K562 (cell line): ENCODE data around the gene CIP2A. TPM values are rescaled to one million over a fixed set of nuclear protein-coding genes. Genes with fewer than 3 reads are reported as not detected.

Source experiments
- ATAC-seq: fragments of 200-7000 bp; cut with Tn5 transposase; 3 replicates; pipeline ENCODE4 v1.9.1; 2020; ENCODE audit warnings: moderate library complexity
- BruUV-seq: library from RNA; stranded (reverse); fragments of 400-500 nt; replicated peaks from 2 replicates; lab custom pipeline; 2021; lab: Mats Ljungman, UMichigan
- CTCF ChIA-PET: fragments of 300-600 bp; formaldehyde crosslinking; extraction: SDS; loops from one replicate; lab custom pipeline; 2021; ENCODE audit warnings: low intra/inter-chr PET ratio; lab: Yijun Ruan, JAX
- POLR2A ChIA-PET: fragments of 300-600, 350-650 bp; sonication (Branson Sonifier 250); formaldehyde crosslinking; extraction: SDS; loops from one replicate; lab custom pipeline; 2021; ENCODE audit warnings: antibody characterized with exemption, inconsistent platforms; lab: Yijun Ruan, JAX
- DNase-seq, 4 experiments: peaks; one replicate each; pipeline versions ENCODE4 v3.0.0 to v3.0.0-alpha.2; 2011 to 2018; ENCODE audit warnings: low spot score in 3 of 4, mixed read lengths in 3 of 4; ENCODE audit errors: extremely low read depth in 1 of 4
- FAIRE-seq: peaks from 2 replicates; lab custom pipeline; 2011; peaks lifted over from hg19 to GRCh38; lab: Jason Lieb, UNC
- H2AFZ ChIP-seq: 2 replicates; pipeline ENCODE4 v1.6.0; 2011; ENCODE audit warnings: low read depth, low read length, control low read depth, inconsistent platforms
- H3K27ac ChIP-seq: fragments of 200-600 bp; 3 replicates; pipeline ENCODE4 v1.8.0; 2011; ENCODE audit warnings: low read depth, mild to moderate bottlenecking, control low read depth, inconsistent platforms, low read length, moderate library complexity, mixed read lengths; ENCODE audit errors: extremely low read depth
- H3K27me3 ChIP-seq, 2 experiments: fragments of 300-600 bp in 1 of 2; 2 replicates in 1 of 2; 3 replicates in 1 of 2; pipeline versions ENCODE4 v1.6.0 to v1.8.0; 2011; ENCODE audit warnings: inconsistent platforms in 2 of 2, low read length in 2 of 2, mild to moderate bottlenecking in 1 of 2, mixed read lengths in 1 of 2, moderate library complexity in 1 of 2; ENCODE audit not compliant: control insufficient read depth in 2 of 2, insufficient read depth in 2 of 2
- H3K36me3 ChIP-seq: fragments of 300-600 bp; 3 replicates; pipeline ENCODE4 v1.8.0; 2011; ENCODE audit warnings: mild to moderate bottlenecking, low read length, inconsistent platforms; ENCODE audit not compliant: control insufficient read depth, insufficient read depth
- H3K4me1 ChIP-seq, 2 experiments: fragments of 200-600 bp in 1 of 2; replicated peaks in 1 of 2; 2 replicates in 1 of 2; 3 replicates in 1 of 2; pipeline versions ENCODE4 v1.5.1 to v1.8.0; 2011; ENCODE audit warnings: inconsistent platforms in 2 of 2, low read length in 2 of 2, mild to moderate bottlenecking in 1 of 2, mixed read lengths in 1 of 2, moderate library complexity in 1 of 2; ENCODE audit not compliant: control insufficient read depth in 2 of 2, insufficient read depth in 2 of 2
- H3K4me2 ChIP-seq: 2 replicates; pipeline ENCODE4 v1.6.1; 2011; ENCODE audit warnings: low read length, control low read depth, inconsistent platforms, mixed read lengths; ENCODE audit not compliant: insufficient read depth
- H3K4me3 ChIP-seq: fragments of 200-600 bp; sonication (generic), shearing (Covaris generic); 2 replicates; pipeline ENCODE4 v1.5.1; 2016; ENCODE audit warnings: control low read depth, inconsistent platforms
- H3K79me2 ChIP-seq: fragments of 200-600 bp; 3 replicates; pipeline ENCODE4 v1.8.0; 2011; ENCODE audit warnings: low read length, inconsistent platforms; ENCODE audit not compliant: control insufficient read depth, insufficient read depth
- H3K9ac ChIP-seq, 2 experiments: 2 replicates each; pipeline versions ENCODE4 v1.6.0 to v1.6.1; 2011; ENCODE audit warnings: low read depth in 2 of 2, low read length in 2 of 2, control low read depth in 1 of 2, inconsistent platforms in 1 of 2, mild to moderate bottlenecking in 1 of 2, mixed read lengths in 1 of 2; ENCODE audit not compliant: insufficient read depth in 1 of 2
- H3K9me1 ChIP-seq: one replicate; pipeline ENCODE4 v1.6.0; 2011; ENCODE audit warnings: inconsistent platforms, mild to moderate bottlenecking, low read length, moderate library complexity; ENCODE audit not compliant: control insufficient read depth, insufficient read depth
- H3K9me3 ChIP-seq: replicated peaks from 2 replicates; pipeline ENCODE4 v1.5.1; 2011; ENCODE audit warnings: low read depth, low read length, inconsistent platforms; ENCODE audit not compliant: control insufficient read depth, insufficient read depth
- H4K20me1 ChIP-seq: replicated peaks from 2 replicates; pipeline ENCODE4 v1.6.1; 2011; ENCODE audit warnings: low read length, inconsistent platforms, mixed read lengths; ENCODE audit not compliant: control insufficient read depth, insufficient read depth
- BACH1 ChIP-seq: fragments of 200-800 bp; sonication (Bioruptor generic); IDR thresholded peaks from 2 replicates; pipeline ENCODE4 v1.6.1; 2016; ENCODE audit warnings: missing genetic modification characterization, missing compliant biosample characterization
- EHMT2 ChIP-seq: fragments of 450-650 bp; IDR thresholded peaks from 2 replicates; pipeline ENCODE4 v1.6.1; 2018; ENCODE audit warnings: antibody characterized with exemption
- HINFP ChIP-seq: fragments of 450-650 bp; conservative IDR thresholded peaks from 2 replicates; pipeline ENCODE4 v1.6.1; 2016; ENCODE audit warnings: missing genetic modification characterization, low read depth, mild to moderate bottlenecking, control low read depth, missing compliant biosample characterization
- HIVEP1 ChIP-seq: fragments of 250-450 bp; sonication (Bioruptor Pico); IDR thresholded peaks from 2 replicates; pipeline ENCODE4 v1.4.0; 2020; ENCODE audit warnings: mild to moderate bottlenecking
- HLTF ChIP-seq: fragments of 450-650 bp; IDR thresholded peaks from 2 replicates; pipeline ENCODE4 v1.6.1; 2016
- KDM5B ChIP-seq: fragments of 200-600 bp; sonication (generic); IDR thresholded peaks from 2 replicates; pipeline ENCODE4 v1.6.1; 2012; ENCODE audit warnings: low read depth, mild to moderate bottlenecking, moderate library complexity, low read length, control low read depth, inconsistent platforms; ENCODE audit not compliant: insufficient replicate concordance
- KLF6 ChIP-seq: fragments of 250-450 bp; sonication (Bioruptor Pico); IDR thresholded peaks from 2 replicates; pipeline ENCODE4 v1.4.0; 2020; ENCODE audit warnings: mild to moderate bottlenecking, moderate library complexity, borderline replicate concordance
- MCM3 ChIP-seq: fragments of 450-650 bp; IDR thresholded peaks from 2 replicates; pipeline ENCODE4 v1.6.1; 2016
- MIER1 ChIP-seq: fragments of 450-650 bp; IDR thresholded peaks from 2 replicates; pipeline ENCODE4 v1.6.1; 2016; ENCODE audit warnings: antibody characterized with exemption, mild to moderate bottlenecking, low read depth
- POLR2AphosphoS5 ChIP-seq: IDR thresholded peaks from 2 replicates; pipeline ENCODE4 v1.6.1; 2011; ENCODE audit warnings: mild to moderate bottlenecking, low read depth, low read length, moderate library complexity; ENCODE audit not compliant: control insufficient read depth, insufficient read depth
- THAP7 ChIP-seq: fragments of 250-450 bp; sonication (Bioruptor Pico); IDR thresholded peaks from 2 replicates; pipeline ENCODE4 v1.5.0; 2021
- ZKSCAN1 ChIP-seq: fragments of 150-350 bp; IDR thresholded peaks from 2 replicates; pipeline ENCODE4 v1.6.1; 2016; ENCODE audit warnings: low read depth, low read length
- ZKSCAN8 ChIP-seq: fragments of 200-800 bp; sonication (Bioruptor generic); IDR thresholded peaks from 2 replicates; pipeline ENCODE4 v1.6.1; 2016; ENCODE audit warnings: missing genetic modification characterization, missing compliant biosample characterization
- ZNF212 ChIP-seq: fragments of 450-650 bp; formaldehyde crosslinking; IDR thresholded peaks from 2 replicates; pipeline ENCODE4 v1.4.0; 2020; ENCODE audit warnings: mild to moderate bottlenecking
- ZNF707 ChIP-seq: fragments of 250-450 bp; sonication (Bioruptor Pico); conservative IDR thresholded peaks from 2 replicates; pipeline ENCODE4 v1.8.0; 2022; ENCODE audit warnings: inconsistent platforms, mild to moderate bottlenecking, moderate library complexity
- in situ Hi-C: fragments of 300-500 bp; cut with MboI; formaldehyde crosslinking; loops from 4 replicates; pipeline ENCODE4 v1.15.0; 2018; ENCODE audit warnings: inconsistent platforms, mixed read lengths
- intact Hi-C: fragments of 100-400 bp; cut with micrococcal nuclease; formaldehyde crosslinking; loops from 2 replicates; pipeline ENCODE4 v1.14.2; 2022
- polyA plus RNA-seq, 8 experiments: library from polyadenylated mRNA; depleted of rRNA in 4 of 8; stranded (reverse) in 5 of 8; unstranded in 3 of 8; fragments of >200 nt; fragmentation: Nextera tagmentation in 2 of 8; fragmentation: Illumina TruSeq in 1 of 8; extraction: Ambion mirVana in 2 of 8; extraction: Trizol in 1 of 8; gene quantifications; 2 replicates each; pipeline versions ENCODE4 v1.2.1 to v1.2.3, GENCODE V29; 2011 to 2014; ENCODE audit warnings: inconsistent platforms in 1 of 8, missing spikeins in 1 of 8
- total RNA-seq, 7 experiments: library from RNA; depleted of rRNA in 6 of 7; stranded (reverse); fragments of >200 nt in 6 of 7; fragmentation: Illumina TruSeq in 2 of 7; extraction: Trizol in 2 of 7; gene quantifications; 2 replicates each; pipeline versions ENCODE4 v1.2.1 to v1.2.3, GENCODE V29; 2011 to 2021; ENCODE audit warnings: low replicate concordance in 1 of 7
- TF ChIP-seq, protein P1 (sequence below): fragments of 450-650 bp; formaldehyde crosslinking; IDR thresholded peaks from 2 replicates; pipeline ENCODE4 v1.4.0; 2020; ENCODE audit warnings: mild to moderate bottlenecking, moderate library complexity
- TF ChIP-seq, protein P2 (sequence below): fragments of 450-650 bp; formaldehyde crosslinking; IDR thresholded peaks from 2 replicates; pipeline ENCODE4 v1.4.0; 2022; ENCODE audit warnings: missing genetic modification characterization
- TF ChIP-seq, protein P3 (sequence below): fragments of 200-400 bp; formaldehyde crosslinking; IDR thresholded peaks from 2 replicates; pipeline ENCODE4 v1.6.1; 2017; ENCODE audit warnings: mild to moderate bottlenecking, low read depth, low read length, moderate library complexity

The CIP2A gene
- total and polyA plus RNA-seq, 9 of the 15 experiments (the other 6 are each of a cell fraction or from before 2014, with no cell fraction given), result 10.5 to 41.7 (median 31.5) TPM

DNA sequence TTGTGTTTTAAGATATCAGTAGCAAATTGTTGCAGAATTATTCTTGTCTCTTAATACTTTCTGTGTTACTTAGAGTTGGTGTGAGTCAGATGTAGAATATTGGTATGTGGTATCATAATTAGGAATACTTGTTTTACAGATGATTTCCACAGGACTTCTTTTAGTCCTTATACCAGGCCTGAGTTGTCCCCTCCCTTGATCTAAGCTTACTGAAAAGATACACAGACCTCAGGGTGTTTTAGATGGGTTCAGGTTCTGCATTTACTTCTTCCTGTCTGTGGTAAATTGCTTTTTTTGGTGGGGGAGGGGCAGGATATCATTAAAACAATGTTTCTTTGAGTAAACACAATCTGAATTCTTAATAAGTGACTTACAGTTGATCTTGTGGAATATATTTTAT is 14.5 kb upstream of the CIP2A start:
- no peak for FAIRE-seq
- Histone ChIP-seq H2AFZ (no peak overlapping the region), H3K4me3 (no peak overlapping the region), H3K27me3 (no peaks in the 10 kb centered on the region), H3K9me1 (no peaks in the 10 kb centered on the region), H3K9me3 (peaks cover 8% of the 10 kb centered on the region), H3K4me2 (no peak overlapping the region), H3K27ac (no peak overlapping the region; the same call in 2 of the 3 replicates), H4K20me1 (no peaks in the 10 kb centered on the region), H3K79me2 (no peaks in the 10 kb centered on the region), H3K4me1 (peaks cover 0 to 11% of the 10 kb centered on the region in 2 experiments; a peak in 2 of 5 replicates), H3K36me3 (no peaks in the 10 kb centered on the region), H3K9ac (no peak overlapping the region)
- ATAC-seq, result no peak
- DNase-seq, result no peak
- in situ Hi-C loops (no loop called here), intact Hi-C loops (no loop called here)
- no TSS peak for BruUV-seq
- ChIA-PET CTCF (interaction anchor here (0.7 kb wide), 1 partner anchor 11 kb away, joined by 3 read pairs; no protein-coding TSS in a partner anchor), POLR2A (no interaction called here)
- TF ChIP-seq KDM5B (no peak), BACH1 (tag) (no peak), THAP7 (CRISPR knock-in tag) (no peak), MIER1 (no peak), POLR2AphosphoS5 (no peak), HIVEP1 (CRISPR knock-in tag) (no peak), ZKSCAN1 (no peak), MCM3 (no peak), EHMT2 (no peak), ZNF707 (CRISPR knock-in tag) (no peak), HINFP (no peak), HLTF (no peak), ZNF212 (CRISPR knock-in tag) (no peak), ZKSCAN8 (no peak), KLF6 (no peak)
- TF ChIP-seq, protein P1, sequence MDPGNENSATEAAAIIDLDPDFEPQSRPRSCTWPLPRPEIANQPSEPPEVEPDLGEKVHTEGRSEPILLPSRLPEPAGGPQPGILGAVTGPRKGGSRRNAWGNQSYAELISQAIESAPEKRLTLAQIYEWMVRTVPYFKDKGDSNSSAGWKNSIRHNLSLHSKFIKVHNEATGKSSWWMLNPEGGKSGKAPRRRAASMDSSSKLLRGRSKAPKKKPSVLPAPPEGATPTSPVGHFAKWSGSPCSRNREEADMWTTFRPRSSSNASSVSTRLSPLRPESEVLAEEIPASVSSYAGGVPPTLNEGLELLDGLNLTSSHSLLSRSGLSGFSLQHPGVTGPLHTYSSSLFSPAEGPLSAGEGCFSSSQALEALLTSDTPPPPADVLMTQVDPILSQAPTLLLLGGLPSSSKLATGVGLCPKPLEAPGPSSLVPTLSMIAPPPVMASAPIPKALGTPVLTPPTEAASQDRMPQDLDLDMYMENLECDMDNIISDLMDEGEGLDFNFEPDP (CRISPR knock-in tag), result no peak
- TF ChIP-seq, protein P2, sequence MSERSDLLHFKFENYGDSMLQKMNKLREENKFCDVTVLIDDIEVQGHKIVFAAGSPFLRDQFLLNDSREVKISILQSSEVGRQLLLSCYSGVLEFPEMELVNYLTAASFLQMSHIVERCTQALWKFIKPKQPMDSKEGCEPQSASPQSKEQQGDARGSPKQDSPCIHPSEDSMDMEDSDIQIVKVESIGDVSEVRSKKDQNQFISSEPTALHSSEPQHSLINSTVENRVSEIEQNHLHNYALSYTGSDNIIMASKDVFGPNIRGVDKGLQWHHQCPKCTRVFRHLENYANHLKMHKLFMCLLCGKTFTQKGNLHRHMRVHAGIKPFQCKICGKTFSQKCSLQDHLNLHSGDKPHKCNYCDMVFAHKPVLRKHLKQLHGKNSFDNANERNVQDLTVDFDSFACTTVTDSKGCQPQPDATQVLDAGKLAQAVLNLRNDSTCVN (CRISPR knock-in tag), result no peak
- TF ChIP-seq, protein P3, sequence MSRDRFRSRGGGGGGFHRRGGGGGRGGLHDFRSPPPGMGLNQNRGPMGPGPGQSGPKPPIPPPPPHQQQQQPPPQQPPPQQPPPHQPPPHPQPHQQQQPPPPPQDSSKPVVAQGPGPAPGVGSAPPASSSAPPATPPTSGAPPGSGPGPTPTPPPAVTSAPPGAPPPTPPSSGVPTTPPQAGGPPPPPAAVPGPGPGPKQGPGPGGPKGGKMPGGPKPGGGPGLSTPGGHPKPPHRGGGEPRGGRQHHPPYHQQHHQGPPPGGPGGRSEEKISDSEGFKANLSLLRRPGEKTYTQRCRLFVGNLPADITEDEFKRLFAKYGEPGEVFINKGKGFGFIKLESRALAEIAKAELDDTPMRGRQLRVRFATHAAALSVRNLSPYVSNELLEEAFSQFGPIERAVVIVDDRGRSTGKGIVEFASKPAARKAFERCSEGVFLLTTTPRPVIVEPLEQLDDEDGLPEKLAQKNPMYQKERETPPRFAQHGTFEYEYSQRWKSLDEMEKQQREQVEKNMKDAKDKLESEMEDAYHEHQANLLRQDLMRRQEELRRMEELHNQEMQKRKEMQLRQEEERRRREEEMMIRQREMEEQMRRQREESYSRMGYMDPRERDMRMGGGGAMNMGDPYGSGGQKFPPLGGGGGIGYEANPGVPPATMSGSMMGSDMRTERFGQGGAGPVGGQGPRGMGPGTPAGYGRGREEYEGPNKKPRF, result no peak
